NCI-H510A treated with DMSO at 0.1 percent for 48 hours (cell line): ENCODE measurements around the gene SCGB3A1.

ENCODE experiments used
- DNase-seq: peaks from one replicate; lab custom pipeline; 2025; lab: John Stamatoyannopoulos, UW

Gene SCGB3A1

GRCh38 chr5:180591311-180591887, at the start of gene SCGB3A1:
Gene SCGB3A1, minus strand, starts transcription at chr5:180591499. Its CDS starts 37 bp downstream, at chr5:180591462.
- DNase-seq: no peak

- no peak for DNase-seq
These were observed 49.2 kb upstream of the SCGB3A1 start for GRCh38 chr5:180640611-180640860.

- DNase-seq: no peak
These were observed 48.7 kb upstream of the SCGB3A1 start for GRCh38 chr5:180639741-180640610.

- DNase-seq: no peak
These were observed 48.0 kb upstream of the SCGB3A1 start for GRCh38 chr5:180639287-180639686.

GRCh38 chr5:180637962-180638680, 46.8 kb upstream of the SCGB3A1 start:
- DNase-seq: no peak

- DNase-seq: no peak
These were observed 45.2 kb upstream of the SCGB3A1 start for GRCh38 chr5:180636403-180637075.

- DNase-seq: no peak
These were observed 44.7 kb upstream of the SCGB3A1 start for GRCh38 chr5:180636016-180636402.

- DNase-seq: no peak
These were observed 42.2 kb upstream of the SCGB3A1 start for GRCh38 chr5:180633283-180634177.

GRCh38 chr5:180632768-180633167, 41.5 kb upstream of the SCGB3A1 start:
- no peak for DNase-seq

- peak; percentile 70 for DNase-seq
These were observed 40.5 kb upstream of the SCGB3A1 start for GRCh38 chr5:180631549-180632383.

GRCh38 chr5:180630426-180630825, 39.1 kb upstream of the SCGB3A1 start:
- no peak for DNase-seq

- no peak for DNase-seq
These were observed 38.6 kb upstream of the SCGB3A1 start for GRCh38 chr5:180629831-180630382.

- no peak for DNase-seq
These were observed 37.8 kb upstream of the SCGB3A1 start for GRCh38 chr5:180628827-180629750.

GRCh38 chr5:180628211-180628610, 36.9 kb upstream of the SCGB3A1 start:
- DNase-seq: no peak

- DNase-seq: no peak
These were observed 36.3 kb upstream of the SCGB3A1 start for GRCh38 chr5:180627386-180628120.

- no peak for DNase-seq
These were observed 35.5 kb upstream of the SCGB3A1 start for GRCh38 chr5:180626661-180627385.

- DNase-seq: no peak
These were observed 34.7 kb upstream of the SCGB3A1 start for GRCh38 chr5:180625791-180626660.
